Measurements from ENCODE around the gene PEPD.

DNA sequence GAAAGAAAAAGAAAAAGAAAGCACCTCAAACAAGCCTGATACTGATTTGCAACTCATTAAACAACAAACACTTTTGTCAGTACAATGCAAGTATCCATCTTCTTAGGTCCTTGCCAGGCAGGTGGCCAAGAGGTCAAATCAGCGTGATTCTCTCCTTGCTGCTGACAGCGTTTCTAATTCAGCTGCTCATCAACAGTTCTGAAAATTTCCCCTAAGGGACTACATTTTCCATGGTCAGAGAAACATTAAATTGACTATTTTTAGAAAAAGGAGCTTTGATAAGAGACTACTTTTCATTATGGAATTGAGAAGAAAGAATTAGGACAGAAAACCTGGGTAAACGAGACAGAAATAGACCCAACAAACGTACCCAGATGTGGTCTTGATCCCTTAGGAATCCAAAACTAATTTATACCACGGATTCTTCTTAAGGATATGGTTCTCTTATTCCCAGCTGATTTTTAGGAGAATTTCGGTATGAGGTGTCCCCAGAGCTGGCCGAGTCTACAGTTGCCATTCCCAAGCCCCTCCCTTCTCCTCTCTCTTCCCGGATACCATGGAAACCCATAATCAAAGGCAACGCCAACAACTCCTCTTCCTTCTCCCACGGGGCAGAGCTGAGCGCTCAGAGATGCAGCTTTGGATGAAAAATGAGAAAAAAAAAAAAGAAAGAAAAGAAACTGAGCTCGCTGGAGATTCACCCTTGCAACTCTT lies 177.6 kb downstream of the PEPD start:
- TF ChIP-seq, protein P1, sequence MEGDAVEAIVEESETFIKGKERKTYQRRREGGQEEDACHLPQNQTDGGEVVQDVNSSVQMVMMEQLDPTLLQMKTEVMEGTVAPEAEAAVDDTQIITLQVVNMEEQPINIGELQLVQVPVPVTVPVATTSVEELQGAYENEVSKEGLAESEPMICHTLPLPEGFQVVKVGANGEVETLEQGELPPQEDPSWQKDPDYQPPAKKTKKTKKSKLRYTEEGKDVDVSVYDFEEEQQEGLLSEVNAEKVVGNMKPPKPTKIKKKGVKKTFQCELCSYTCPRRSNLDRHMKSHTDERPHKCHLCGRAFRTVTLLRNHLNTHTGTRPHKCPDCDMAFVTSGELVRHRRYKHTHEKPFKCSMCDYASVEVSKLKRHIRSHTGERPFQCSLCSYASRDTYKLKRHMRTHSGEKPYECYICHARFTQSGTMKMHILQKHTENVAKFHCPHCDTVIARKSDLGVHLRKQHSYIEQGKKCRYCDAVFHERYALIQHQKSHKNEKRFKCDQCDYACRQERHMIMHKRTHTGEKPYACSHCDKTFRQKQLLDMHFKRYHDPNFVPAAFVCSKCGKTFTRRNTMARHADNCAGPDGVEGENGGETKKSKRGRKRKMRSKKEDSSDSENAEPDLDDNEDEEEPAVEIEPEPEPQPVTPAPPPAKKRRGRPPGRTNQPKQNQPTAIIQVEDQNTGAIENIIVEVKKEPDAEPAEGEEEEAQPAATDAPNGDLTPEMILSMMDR (IDR thresholded peaks at IDR 0.05), result no peak
- no peak for TF ChIP-seq POLR2A (IDR thresholded peaks at IDR 0.05)

Data from tibial nerve (tissue), 3 donors.